NOMO-1 (cell line): Measurements from ENCODE around the gene PRXL2B.
"Not testable (repeated sequence)": the region's sequence is repeated elsewhere in the genome, so short reads cannot be mapped to it uniquely, and the experiment has no call there.

Source experiments
- DNase-seq, 2 experiments: peaks; one replicate each; lab custom pipeline; 2025; ENCODE audit not compliant: unreplicated experiment in 2 of 2; lab: John Stamatoyannopoulos, UW

PRXL2B gene

GRCh38 chr1:2561898-2562895, 24.4 kb upstream of the PRXL2B start:
- DNase-seq = no peak

GRCh38 chr1:2563205-2563604, 23.4 kb upstream of the PRXL2B start:
- no peak for DNase-seq

GRCh38 chr1:2564006-2564814, 22.4 kb upstream of the PRXL2B start:
- no peak for DNase-seq

GRCh38 chr1:2564815-2565374, 21.7 kb upstream of the PRXL2B start:
- DNase-seq = no peak

- DNase-seq = no peak
Observed at GRCh38 chr1:2566101-2567045, 20.2 kb upstream of the PRXL2B start.

- no peak for DNase-seq
Observed at GRCh38 chr1:2567083-2567679, 19.4 kb upstream of the PRXL2B start.

- DNase-seq = not testable (repeated sequence)
Observed at GRCh38 chr1:2568187-2568816, 18.3 kb upstream of the PRXL2B start.

- no peak for DNase-seq
Observed at GRCh38 chr1:2569060-2569459, 17.5 kb upstream of the PRXL2B start.

- DNase-seq = not testable (repeated sequence)
Observed at GRCh38 chr1:2569703-2570102, 16.9 kb upstream of the PRXL2B start.

GRCh38 chr1:2570332-2570731, 16.2 kb upstream of the PRXL2B start:
- no peak for DNase-seq

GRCh38 chr1:2571348-2571747, 15.2 kb upstream of the PRXL2B start:
- no peak for DNase-seq

GRCh38 chr1:2573250-2573920, 13.2 kb upstream of the PRXL2B start:
- DNase-seq = no peak

GRCh38 chr1:2574350-2574749, 12.2 kb upstream of the PRXL2B start:
- DNase-seq = no peak

- DNase-seq = no peak
Observed at GRCh38 chr1:2575801-2576663, 10.5 kb upstream of the PRXL2B start.

GRCh38 chr1:2577565-2578075, 9.0 kb upstream of the PRXL2B start:
- DNase-seq = not testable (repeated sequence)

GRCh38 chr1:2578758-2579118, 7.8 kb upstream of the PRXL2B start:
- DNase-seq = no peak

- no peak for DNase-seq
Observed at GRCh38 chr1:2580691-2581090, 5.9 kb upstream of the PRXL2B start.

- DNase-seq = no peak
Observed at GRCh38 chr1:2582391-2582790, 4.2 kb upstream of the PRXL2B start.
